ENCODE measurements around the gene TCTN1.

DNA sequence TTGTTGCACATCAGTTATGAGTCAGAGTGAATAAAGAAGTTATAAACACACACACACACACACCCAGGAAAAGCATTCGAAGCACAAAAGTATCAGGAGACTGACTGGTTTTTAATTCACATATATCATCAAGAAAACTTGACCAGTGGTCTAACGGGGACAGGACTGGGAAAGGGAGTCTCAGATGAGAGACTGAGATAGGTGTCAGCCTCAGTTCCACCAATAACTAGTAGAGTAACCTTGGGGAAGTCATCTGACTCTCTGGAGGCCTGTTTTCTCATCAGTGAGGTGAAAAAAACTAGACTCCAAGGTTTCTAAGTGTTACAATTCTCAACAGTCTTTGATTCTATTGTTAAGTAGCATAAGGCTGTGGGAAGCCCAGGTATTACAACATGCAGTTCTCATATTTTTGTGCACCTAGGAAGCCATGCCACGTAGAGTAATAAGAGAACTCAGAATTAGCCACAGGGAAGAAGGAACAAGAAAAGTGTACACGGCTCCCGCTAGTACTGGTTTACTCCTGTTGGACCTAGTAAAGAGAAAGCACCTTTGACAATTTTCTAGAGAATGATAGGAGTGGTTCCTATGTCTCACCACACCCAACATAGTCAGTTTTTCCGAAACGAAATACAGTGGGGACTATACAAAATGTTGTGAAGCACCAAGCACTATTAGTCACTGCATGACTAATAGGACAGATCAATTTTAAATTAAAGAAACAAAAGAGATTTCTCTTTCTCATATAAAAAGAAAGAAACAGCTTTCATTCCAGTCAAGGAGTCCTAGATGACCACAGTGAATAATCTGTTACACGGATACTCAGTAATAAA lies 35.9 kb upstream of the TCTN1 start:
- TF ChIP-seq, protein P1, sequence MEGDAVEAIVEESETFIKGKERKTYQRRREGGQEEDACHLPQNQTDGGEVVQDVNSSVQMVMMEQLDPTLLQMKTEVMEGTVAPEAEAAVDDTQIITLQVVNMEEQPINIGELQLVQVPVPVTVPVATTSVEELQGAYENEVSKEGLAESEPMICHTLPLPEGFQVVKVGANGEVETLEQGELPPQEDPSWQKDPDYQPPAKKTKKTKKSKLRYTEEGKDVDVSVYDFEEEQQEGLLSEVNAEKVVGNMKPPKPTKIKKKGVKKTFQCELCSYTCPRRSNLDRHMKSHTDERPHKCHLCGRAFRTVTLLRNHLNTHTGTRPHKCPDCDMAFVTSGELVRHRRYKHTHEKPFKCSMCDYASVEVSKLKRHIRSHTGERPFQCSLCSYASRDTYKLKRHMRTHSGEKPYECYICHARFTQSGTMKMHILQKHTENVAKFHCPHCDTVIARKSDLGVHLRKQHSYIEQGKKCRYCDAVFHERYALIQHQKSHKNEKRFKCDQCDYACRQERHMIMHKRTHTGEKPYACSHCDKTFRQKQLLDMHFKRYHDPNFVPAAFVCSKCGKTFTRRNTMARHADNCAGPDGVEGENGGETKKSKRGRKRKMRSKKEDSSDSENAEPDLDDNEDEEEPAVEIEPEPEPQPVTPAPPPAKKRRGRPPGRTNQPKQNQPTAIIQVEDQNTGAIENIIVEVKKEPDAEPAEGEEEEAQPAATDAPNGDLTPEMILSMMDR (IDR thresholded peaks at IDR 0.05), result no peak
- TF ChIP-seq POLR2A (IDR thresholded peaks at IDR 0.05), result no peak

Data from vagina (tissue), 2 donors.